Left ventricle myocardium inferior (tissue), 1 donor: ENCODE results near the gene COPG2. TPM values are rescaled to one million over a fixed set of nuclear protein-coding genes. Genes with fewer than 3 reads are reported as not detected.
"Not testable (repeated sequence)": the region's sequence is repeated elsewhere in the genome, so short reads cannot be mapped to it uniquely, and the experiment has no call there.

Source experiments
- DNase-seq: peaks from one replicate; pipeline ENCODE4 v3.0.0-alpha.2; 2020
- H3K27ac ChIP-seq: fragments of 200-600 bp; replicated peaks from 2 replicates; pipeline ENCODE4 v1.8.0; 2021
- H3K27me3 ChIP-seq: fragments of 200-600 bp; 2 replicates; pipeline ENCODE4 v1.8.0; 2021; ENCODE audit warnings: low read depth
- H3K36me3 ChIP-seq: fragments of 200-600 bp; 2 replicates; pipeline ENCODE4 v1.8.0; 2021
- H3K4me1 ChIP-seq: fragments of 200-600 bp; 2 replicates; pipeline ENCODE4 v1.8.0; 2021
- H3K4me3 ChIP-seq: fragments of 200-600 bp; 2 replicates; pipeline ENCODE4 v1.8.0; 2021; ENCODE audit warnings: mild to moderate bottlenecking, moderate library complexity
- H3K9me3 ChIP-seq: fragments of 200-600 bp; replicated peaks from 2 replicates; pipeline ENCODE4 v1.8.0; 2021
- CTCF ChIP-seq: fragments of 200-600 bp; IDR thresholded peaks from 2 replicates; pipeline ENCODE4 v1.8.0; 2021; ENCODE audit warnings: antibody characterized with exemption, mild to moderate bottlenecking, borderline replicate concordance
- intact Hi-C: fragments of 100-400 bp; cut with micrococcal nuclease; formaldehyde crosslinking; loops from one replicate; pipeline ENCODE4 v1.11.0; 2022
- total RNA-seq: library from RNA; stranded (reverse); fragmentation: NEBNext Ultra II Directional; extraction: Animal tissue kit (Norgen Biotek cat#: 25700); gene quantifications from one replicate; pipeline ENCODE4 v1.2.1, GENCODE V29; 2021
- donor health status: DM: no; HTN: yes; CAD: no; lungs with severe emphysema.

COPG2 gene
- total RNA-seq, 1 donor from 2014 or later, result 16.9 TPM

GRCh38 chr7:130524628-130525027, 143.9 kb downstream of the COPG2 start:
- Histone ChIP-seq H3K36me3 (no peaks in the 10 kb centered on the region), H3K9me3 (no peaks in the 10 kb centered on the region), H3K4me1 (no peaks in the 10 kb centered on the region), H3K27me3 (no peaks in the 10 kb centered on the region), H3K4me3 (no peak overlapping the region), H3K27ac (no peak overlapping the region)
- no peak for TF ChIP-seq CTCF
- intact Hi-C loops, result no loop called here
- DNase-seq, result no peak

GRCh38 chr7:130523519-130524125, 144.9 kb downstream of the COPG2 start:
- H3K36me3 ChIP-seq, H3K27me3 ChIP-seq, H3K4me1 ChIP-seq, H3K4me3 ChIP-seq, intact Hi-C loops, H3K27ac ChIP-seq, H3K9me3 ChIP-seq, DNase-seq: not testable (repeated sequence)

GRCh38 chr7:130521258-130521951, 147.1 kb downstream of the COPG2 start:
- intact Hi-C loops, result no loop called here
- TF ChIP-seq CTCF, result no peak

GRCh38 chr7:130515315-130516040, 153.1 kb downstream of the COPG2 start:
- no peak for DNase-seq
- Histone ChIP-seq H3K4me3 (no peak overlapping the region), H3K9me3 (no peaks in the 10 kb centered on the region), H3K36me3 (peaks cover 9% of the 10 kb centered on the region), H3K27ac (no peak overlapping the region), H3K4me1 (peaks cover 4% of the 10 kb centered on the region), H3K27me3 (no peaks in the 10 kb centered on the region)
- no peak for TF ChIP-seq CTCF
- intact Hi-C loops, result no loop called here

More at GRCh38 chr7:130521258-130521951, 147.1 kb downstream of the COPG2 start:
- Histone ChIP-seq H3K4me1 (no peaks in the 10 kb centered on the region), H3K36me3 (no peaks in the 10 kb centered on the region), H3K27ac (no peak overlapping the region), H3K27me3 (no peaks in the 10 kb centered on the region), H3K9me3 (no peaks in the 10 kb centered on the region), H3K4me3 (no peak overlapping the region)
- DNase-seq, result no peak

GRCh38 chr7:130513447-130513846, 155.1 kb downstream of the COPG2 start:
- Histone ChIP-seq H3K27ac (no peak overlapping the region), H3K36me3 (peaks cover 9% of the 10 kb centered on the region), H3K27me3 (no peaks in the 10 kb centered on the region), H3K9me3 (no peaks in the 10 kb centered on the region), H3K4me3 (no peak overlapping the region), H3K4me1 (peaks cover 6% of the 10 kb centered on the region)
- DNase-seq, result no peak
- no peak for TF ChIP-seq CTCF
- intact Hi-C loops, result no loop called here

GRCh38 chr7:130512038-130512437, 156.5 kb downstream of the COPG2 start:
- DNase-seq, H3K27me3 ChIP-seq, H3K4me3 ChIP-seq, intact Hi-C loops, H3K27ac ChIP-seq, H3K4me1 ChIP-seq, H3K9me3 ChIP-seq: not testable (repeated sequence)
- peaks cover 22% of the 10 kb centered on the region for H3K36me3 ChIP-seq
